Cardiac muscle cell (in vitro differentiated cells and primary cell): ENCODE results near the gene SLC1A2. TPM values are rescaled to one million over a fixed set of nuclear protein-coding genes. Genes with fewer than 3 reads are reported as not detected.

ENCODE experiments used
- DNase-seq, 2 donors: peaks; one replicate each; pipeline versions ENCODE4 v3.0.0 to v3.0.0-alpha.2; 2010 to 2017; ENCODE audit warnings: low read depth in 1 of 2, low spot score in 1 of 2
- H3K27ac ChIP-seq: fragments of 200-600 bp; sonication (generic); 2 replicates; pipeline ENCODE4 v1.5.1; 2016
- H3K27me3 ChIP-seq: fragments of 200-600 bp; sonication (generic); 2 replicates; pipeline ENCODE4 v1.6.0; 2016; ENCODE audit warnings: control low read depth
- H3K36me3 ChIP-seq: fragments of 200-600 bp; sonication (generic); 2 replicates; pipeline ENCODE4 v1.5.1; 2016; ENCODE audit warnings: control low read depth
- H3K4me1 ChIP-seq: fragments of 200-600 bp; sonication (generic); 2 replicates; pipeline ENCODE4 v1.8.1; 2017; ENCODE audit warnings: low read depth, mild to moderate bottlenecking, mixed run types
- H3K4me3 ChIP-seq: fragments of 200-600 bp; sonication (generic); 2 replicates; pipeline ENCODE4 v1.5.1; 2016; ENCODE audit warnings: mild to moderate bottlenecking
- H3K9me3 ChIP-seq: fragments of 200-600 bp; sonication (generic); 2 replicates; pipeline ENCODE4 v1.5.1; 2017; ENCODE audit warnings: low read depth, mild to moderate bottlenecking, control low read depth
- polyA plus RNA-seq: library from polyadenylated mRNA; unstranded; fragments of >200 nt; fragmentation: Nextera tagmentation; extraction: Ambion mirVana; gene quantifications from 2 replicates; pipeline ENCODE4 v1.2.1, GENCODE V29; 2016
- total RNA-seq: library from RNA; depleted of rRNA; stranded (reverse); fragments of >200 nt; gene quantifications from 2 replicates; pipeline ENCODE4 v1.2.3, GENCODE V29; 2016
- TF ChIP-seq, protein P1 (sequence below): IDR thresholded peaks from 2 replicates; pipeline ENCODE4 v1.5.1; 2012; ENCODE audit warnings: low read depth, mild to moderate bottlenecking, low read length

Gene SLC1A2
- total and polyA plus RNA-seq, 2 experiments from 2014 or later: 0.76 to 1.3 TPM

DNA sequence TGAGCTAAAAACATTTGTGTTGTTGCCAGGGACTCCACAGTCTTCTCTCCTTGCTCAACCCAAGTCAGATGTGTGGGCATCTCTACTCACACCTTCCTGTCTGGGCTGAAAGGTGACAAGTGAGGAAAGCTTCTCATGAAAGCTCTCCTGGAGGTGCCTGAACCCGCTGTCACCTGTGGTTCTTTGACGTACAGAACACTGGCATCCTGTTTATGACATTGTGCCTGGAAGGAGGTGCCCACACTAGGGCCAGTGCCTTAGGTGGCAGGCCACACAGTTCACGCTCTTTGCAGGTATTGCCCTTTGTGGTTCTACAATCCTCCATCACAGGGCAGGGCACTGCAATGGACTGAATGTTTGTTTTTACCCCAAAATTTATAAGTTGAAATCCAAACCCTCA is 171.9 kb downstream of the SLC1A2 start:
- Histone ChIP-seq H3K27me3 (no peaks in the 10 kb centered on the region), H3K36me3 (no peaks in the 10 kb centered on the region), H3K27ac (peak overlapping the region; percentile 85), H3K4me3 (no peak overlapping the region), H3K4me1 (peaks cover 14% of the 10 kb centered on the region), H3K9me3 (no peaks in the 10 kb centered on the region)
- TF ChIP-seq, protein P1, sequence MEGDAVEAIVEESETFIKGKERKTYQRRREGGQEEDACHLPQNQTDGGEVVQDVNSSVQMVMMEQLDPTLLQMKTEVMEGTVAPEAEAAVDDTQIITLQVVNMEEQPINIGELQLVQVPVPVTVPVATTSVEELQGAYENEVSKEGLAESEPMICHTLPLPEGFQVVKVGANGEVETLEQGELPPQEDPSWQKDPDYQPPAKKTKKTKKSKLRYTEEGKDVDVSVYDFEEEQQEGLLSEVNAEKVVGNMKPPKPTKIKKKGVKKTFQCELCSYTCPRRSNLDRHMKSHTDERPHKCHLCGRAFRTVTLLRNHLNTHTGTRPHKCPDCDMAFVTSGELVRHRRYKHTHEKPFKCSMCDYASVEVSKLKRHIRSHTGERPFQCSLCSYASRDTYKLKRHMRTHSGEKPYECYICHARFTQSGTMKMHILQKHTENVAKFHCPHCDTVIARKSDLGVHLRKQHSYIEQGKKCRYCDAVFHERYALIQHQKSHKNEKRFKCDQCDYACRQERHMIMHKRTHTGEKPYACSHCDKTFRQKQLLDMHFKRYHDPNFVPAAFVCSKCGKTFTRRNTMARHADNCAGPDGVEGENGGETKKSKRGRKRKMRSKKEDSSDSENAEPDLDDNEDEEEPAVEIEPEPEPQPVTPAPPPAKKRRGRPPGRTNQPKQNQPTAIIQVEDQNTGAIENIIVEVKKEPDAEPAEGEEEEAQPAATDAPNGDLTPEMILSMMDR: no peak
- no peak for DNase-seq

DNA sequence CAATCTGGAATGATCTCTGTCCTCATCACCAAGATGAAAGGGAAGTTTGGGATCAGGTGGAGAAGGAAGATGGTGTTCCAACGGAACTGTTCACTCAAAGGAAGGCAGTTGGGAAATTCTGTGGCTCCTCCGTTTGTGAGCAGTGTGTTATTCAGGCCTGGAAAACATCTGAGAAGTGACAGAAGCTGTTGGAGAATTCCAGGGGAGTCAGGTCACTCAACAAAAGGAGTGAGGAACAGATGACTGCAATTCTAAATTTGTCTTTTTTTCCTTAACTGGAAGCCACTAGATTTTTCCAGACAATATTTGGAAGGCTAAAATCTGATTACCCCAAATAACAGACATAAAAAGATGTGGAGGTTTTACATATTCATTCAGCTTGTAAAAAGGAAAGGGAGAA is 172.6 kb downstream of the SLC1A2 start:
- H3K27me3 ChIP-seq: no peaks in the 10 kb centered on the region
- TF ChIP-seq, protein P1: no peak
- peak; percentile 55 to 75 for DNase-seq
- no peaks in the 10 kb centered on the region for H3K36me3 ChIP-seq
- no peak overlapping the region for H3K4me3 ChIP-seq
- H3K27ac ChIP-seq: peak overlapping the region; percentile 85
- peaks cover 14% of the 10 kb centered on the region for H3K4me1 ChIP-seq
- no peaks in the 10 kb centered on the region for H3K9me3 ChIP-seq

DNA sequence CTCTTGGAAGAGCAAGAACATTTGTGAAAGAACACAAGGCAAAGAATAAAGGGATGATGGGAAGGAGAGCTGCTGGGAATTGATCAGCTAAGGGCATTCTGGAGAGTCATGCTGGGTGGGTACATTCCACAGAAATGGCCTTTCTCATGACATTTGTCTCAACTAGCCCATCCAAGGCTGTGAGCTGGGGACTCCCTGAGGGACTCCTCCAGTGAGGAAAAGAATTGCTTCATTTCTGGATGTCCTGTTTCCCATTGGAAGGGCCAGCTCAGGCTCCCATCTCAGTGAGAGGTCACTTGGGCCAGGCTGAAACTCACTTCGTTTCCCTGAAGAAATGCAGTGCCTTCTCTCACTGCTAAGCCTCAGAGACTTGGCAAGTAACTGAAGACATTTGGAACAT is 173.6 kb downstream of the SLC1A2 start:
- Histone ChIP-seq H3K27me3 (no peaks in the 10 kb centered on the region), H3K9me3 (no peaks in the 10 kb centered on the region), H3K36me3 (no peaks in the 10 kb centered on the region), H3K4me3 (no peak overlapping the region), H3K27ac (no peak overlapping the region), H3K4me1 (peaks cover 14% of the 10 kb centered on the region)
- no peak for DNase-seq
- TF ChIP-seq, protein P1: no peak

DNA sequence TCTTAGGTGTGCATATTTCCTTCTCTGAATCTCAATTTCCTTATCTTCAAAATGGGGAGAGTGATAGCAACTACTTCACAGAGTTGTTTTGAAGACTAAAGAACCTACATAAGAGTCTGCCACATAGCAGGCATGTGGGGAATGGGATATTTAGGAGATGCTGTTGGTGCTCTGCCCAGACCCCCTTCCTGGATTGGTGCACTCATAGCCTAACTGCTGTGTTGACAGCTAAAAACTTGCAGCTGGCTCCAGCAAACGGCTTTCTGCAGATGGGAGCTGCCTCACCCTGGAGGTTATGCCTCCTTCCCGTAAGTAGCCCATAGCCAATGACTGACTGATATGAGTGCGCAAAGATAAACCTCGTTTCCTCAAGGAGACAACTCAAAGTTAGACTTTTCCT is 174.3 kb downstream of the SLC1A2 start:
- no peaks in the 10 kb centered on the region for H3K36me3 ChIP-seq
- DNase-seq: peak in 1 of 2 donors; percentile 43
- H3K27me3 ChIP-seq: no peaks in the 10 kb centered on the region
- peaks cover 14% of the 10 kb centered on the region for H3K4me1 ChIP-seq
- TF ChIP-seq, protein P1: no peak
- no peaks in the 10 kb centered on the region for H3K9me3 ChIP-seq
- no peak overlapping the region for H3K4me3 ChIP-seq
- H3K27ac ChIP-seq: no peak overlapping the region

DNA sequence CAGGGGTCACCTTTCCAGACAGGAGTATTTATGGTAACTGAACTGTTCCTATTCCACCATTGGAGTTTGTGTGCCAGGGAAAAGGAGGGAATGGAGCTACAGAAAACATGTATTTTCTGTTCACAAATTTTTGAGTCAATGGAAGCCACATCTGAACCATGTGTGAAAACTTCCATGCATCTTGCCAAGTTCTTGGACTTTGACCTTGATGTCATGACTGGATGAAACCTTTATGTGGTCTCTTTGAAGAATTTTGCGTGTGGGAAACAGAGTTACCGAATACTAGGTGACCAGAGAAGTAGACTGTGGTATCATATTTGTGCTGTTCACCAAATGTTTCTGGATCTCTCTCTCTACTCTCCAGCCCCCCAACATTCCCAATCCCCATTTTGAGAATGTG is 175.6 kb downstream of the SLC1A2 start:
- Histone ChIP-seq H3K9me3 (no peaks in the 10 kb centered on the region), H3K4me3 (no peak overlapping the region), H3K27me3 (no peaks in the 10 kb centered on the region), H3K27ac (no peak overlapping the region), H3K4me1 (peaks cover 14% of the 10 kb centered on the region), H3K36me3 (no peaks in the 10 kb centered on the region)
- no peak for DNase-seq
- TF ChIP-seq, protein P1: no peak
